IMR-90 (cell line): ENCODE results near the gene EPHB1. TPM values are rescaled to one million over a fixed set of nuclear protein-coding genes. Genes with fewer than 3 reads are reported as not detected.

Experiments
- ATAC-seq: fragments of 200-7000 bp; cut with Tn5 transposase; 2 replicates; pipeline ENCODE4 v1.9.1; 2020; ENCODE audit warnings: low read depth, mild to moderate bottlenecking, moderate library complexity
- BruUV-seq: library from RNA; stranded (reverse); fragments of 400-500 nt; replicated peaks from 2 replicates; lab custom pipeline; 2021; lab: Mats Ljungman, UMichigan
- CTCF ChIA-PET: fragments of 300-600 bp; formaldehyde crosslinking; extraction: SDS; loops from one replicate; lab custom pipeline; 2021; ENCODE audit warnings: antibody characterized with exemption; lab: Yijun Ruan, JAX
- POLR2A ChIA-PET: fragments of 300-600 bp; sonication (Branson Sonifier 250); formaldehyde crosslinking; loops from one replicate; lab custom pipeline; 2022; ENCODE audit warnings: antibody characterized with exemption; ENCODE audit not compliant: unreplicated experiment; lab: Charles Lee
- DNase-seq: peaks from one replicate; pipeline ENCODE4 v3.0.0; 2013
- H2AFZ ChIP-seq: replicated peaks from 2 replicates; pipeline ENCODE3; 2013; ENCODE audit warnings: low read length, mild to moderate bottlenecking; ENCODE audit not compliant: poor library complexity
- H2AK5ac ChIP-seq: 2 replicates; pipeline ENCODE4 v1.6.1; 2013; ENCODE audit warnings: low read depth, low read length, inconsistent platforms
- H2AK9ac ChIP-seq: replicated peaks from 2 replicates; pipeline ENCODE3; 2013; ENCODE audit warnings: mild to moderate bottlenecking, low read depth, low read length, moderate library complexity; ENCODE audit not compliant: poor library complexity
- H2BK120ac ChIP-seq: 2 replicates; pipeline ENCODE4 v1.6.1; 2013; ENCODE audit warnings: low read depth, low read length, inconsistent platforms
- H2BK15ac ChIP-seq: 3 replicates; pipeline ENCODE4 v1.6.1; 2013; ENCODE audit warnings: low read depth, low read length, inconsistent platforms
- H2BK20ac ChIP-seq: 2 replicates; pipeline ENCODE4 v1.6.1; 2013; ENCODE audit warnings: low read depth, mild to moderate bottlenecking, inconsistent platforms, low read length, moderate library complexity
- H2BK5ac ChIP-seq: 2 replicates; pipeline ENCODE4 v1.6.1; 2013; ENCODE audit warnings: mild to moderate bottlenecking, low read depth, low read length, inconsistent platforms; ENCODE audit not compliant: poor library complexity, severe bottlenecking
- H3K14ac ChIP-seq: replicated peaks from 2 replicates; pipeline ENCODE4 v1.6.1; 2013; ENCODE audit warnings: low read depth, low read length, inconsistent platforms
- H3K18ac ChIP-seq: 2 replicates; pipeline ENCODE4 v1.6.1; 2013; ENCODE audit warnings: low read depth, low read length, control low read depth
- H3K23ac ChIP-seq: 2 replicates; pipeline ENCODE4 v1.6.1; 2013; ENCODE audit warnings: low read depth, low read length, inconsistent platforms
- H3K27ac ChIP-seq: 2 replicates; pipeline ENCODE4 v1.5.1; 2013; ENCODE audit warnings: mild to moderate bottlenecking, control low read depth, low read length; ENCODE audit not compliant: insufficient read depth
- H3K27me3 ChIP-seq: 2 replicates; pipeline ENCODE4 v1.6.1; 2013; ENCODE audit warnings: low read length; ENCODE audit not compliant: control insufficient read depth, insufficient read depth
- H3K36me3 ChIP-seq: 2 replicates; pipeline ENCODE4 v1.6.1; 2013; ENCODE audit warnings: low read length, mixed read lengths; ENCODE audit not compliant: control insufficient read depth, insufficient read depth
- H3K4ac ChIP-seq: 2 replicates; pipeline ENCODE4 v1.6.1; 2013; ENCODE audit warnings: low read depth, low read length, inconsistent platforms
- H3K4me1 ChIP-seq: 2 replicates; pipeline ENCODE4 v1.6.1; 2013; ENCODE audit warnings: low read length, mixed read lengths; ENCODE audit not compliant: control insufficient read depth, insufficient read depth
- H3K4me2 ChIP-seq: 2 replicates; pipeline ENCODE4 v1.6.1; 2013; ENCODE audit warnings: low read depth, mild to moderate bottlenecking, control low read depth, low read length, moderate library complexity
- H3K4me3 ChIP-seq: 2 replicates; pipeline ENCODE4 v1.5.1; 2013; ENCODE audit warnings: low read depth, mild to moderate bottlenecking, control low read depth, low read length, moderate library complexity; ENCODE audit not compliant: insufficient read depth
- H3K56ac ChIP-seq: 2 replicates; pipeline ENCODE4 v1.6.1; 2013; ENCODE audit warnings: low read length, inconsistent platforms; ENCODE audit not compliant: insufficient read depth; ENCODE audit errors: extremely low read depth
- H3K79me1 ChIP-seq, 2 experiments: 2 replicates each; pipeline ENCODE4 v1.6.1; 2013; ENCODE audit warnings: low read length in 2 of 2, inconsistent platforms in 1 of 2, low read depth in 1 of 2
- H3K9ac ChIP-seq: 2 replicates; pipeline ENCODE4 v1.6.1; 2013; ENCODE audit warnings: low read depth, low read length, control low read depth
- H3K9me1 ChIP-seq: 2 replicates; pipeline ENCODE4 v1.6.1; 2013; ENCODE audit warnings: low read length, inconsistent platforms; ENCODE audit not compliant: insufficient read depth
- H3K9me3 ChIP-seq: 2 replicates; pipeline ENCODE4 v1.6.1; 2013; ENCODE audit warnings: low read length; ENCODE audit not compliant: control insufficient read depth, insufficient read depth
- H4K20me1 ChIP-seq: 2 replicates; pipeline ENCODE4 v1.6.1; 2013; ENCODE audit warnings: low read length, inconsistent platforms; ENCODE audit not compliant: insufficient read depth
- H4K5ac ChIP-seq: 2 replicates; pipeline ENCODE4 v1.6.1; 2013; ENCODE audit warnings: mild to moderate bottlenecking, low read depth, low read length, control low read depth
- H4K8ac ChIP-seq, 2 experiments: 2 replicates each; pipeline ENCODE4 v1.6.1; 2013; ENCODE audit warnings: low read depth in 2 of 2, low read length in 2 of 2, control low read depth in 1 of 2, inconsistent platforms in 1 of 2
- H4K91ac ChIP-seq: 2 replicates; pipeline ENCODE4 v1.6.1; 2013; ENCODE audit warnings: low read depth, low read length, inconsistent platforms; ENCODE audit not compliant: insufficient read depth
- ELK1 ChIP-seq: fragments of 150-350 bp; IDR thresholded peaks from 2 replicates; pipeline ENCODE4 v1.6.1; 2016; ENCODE audit warnings: low read depth, mild to moderate bottlenecking, low read length, moderate library complexity, borderline replicate concordance
- MXI1 ChIP-seq: IDR thresholded peaks from 2 replicates; pipeline ENCODE4 v1.6.1; 2012; ENCODE audit warnings: low read depth, mild to moderate bottlenecking, low read length, moderate library complexity, borderline replicate concordance
- SMC3 ChIP-seq: fragments of 150-350 bp; IDR thresholded peaks from 2 replicates; pipeline ENCODE4 v1.6.1; 2016; ENCODE audit warnings: low read depth, mild to moderate bottlenecking, antibody characterized with exemption, low read length, moderate library complexity
- WGBS, 2 experiments: methylation state at CpG; one replicate each; pipeline versions ENCODE4 v1.1.5 to v1.1.7; 2013; ENCODE audit warnings: missing lambda C conversion rate in 2 of 2; ENCODE audit not compliant: insufficient read length in 1 of 2; ENCODE audit errors: extremely low coverage in 2 of 2; 5-methylcytosine and 5-hydroxymethylcytosine counted together
- dilution Hi-C: fragments of 300-500 bp; cut with HindIII; formaldehyde crosslinking; loops from one replicate; pipeline ENCODE4 v1.14.3; 2018; ENCODE audit warnings: low sequenced_read_pairs; ENCODE audit not compliant: unreplicated experiment
- in situ Hi-C: fragments of 300-500 bp; cut with MboI; formaldehyde crosslinking; loops from 3 replicates; pipeline ENCODE4 v1.14.3; 2019; ENCODE audit warnings: low sequenced_read_pairs, inconsistent platforms, mixed read lengths
- intact Hi-C: fragments of 100-400 bp; cut with micrococcal nuclease; formaldehyde crosslinking; loops from 2 replicates; pipeline ENCODE4 v1.10.0; 2022
- polyA plus RNA-seq, 3 experiments: library from polyadenylated mRNA; depleted of rRNA; stranded (reverse); fragments of >200 nt; gene quantifications; 2 replicates each; pipeline ENCODE4 v1.2.3, GENCODE V29; 2012; ENCODE audit warnings: low replicate concordance in 1 of 3
- total RNA-seq: library from RNA; depleted of rRNA; stranded (reverse); fragments of >200 nt; gene quantifications from 2 replicates; pipeline ENCODE4 v1.2.3, GENCODE V29; 2012

The EPHB1 gene
- total and polyA plus RNA-seq, 2 of the 4 experiments (the other 2 are of a cell fraction) = 0.17 to 0.36 TPM

GRCh38 chr3:134985864-134986715, 191.0 kb downstream of the EPHB1 start:
- ATAC-seq = no peak
- no peaks in the 10 kb centered on the region for H3K27me3 ChIP-seq
- BruUV-seq = no TSS peak

More at GRCh38 chr3:134985864-134986715, 191.0 kb downstream of the EPHB1 start:
- H3K23ac ChIP-seq = no peak overlapping the region
- DNase-seq = no peak
- dilution Hi-C loops (no loop called here), intact Hi-C loops (no loop called here), in situ Hi-C loops (no loop called here)
- H3K4me1 ChIP-seq = no peaks in the 10 kb centered on the region
- H3K14ac ChIP-seq = no peak overlapping the region
- no peaks in the 10 kb centered on the region for H3K9me3 ChIP-seq
- H2AK9ac ChIP-seq = no peak overlapping the region
- no peak overlapping the region for H3K27ac ChIP-seq
- H3K9me1 ChIP-seq = no peaks in the 10 kb centered on the region
- H2BK120ac ChIP-seq = no peak overlapping the region
- H4K91ac ChIP-seq = no peak overlapping the region
- H2AFZ ChIP-seq = no peak overlapping the region
- no peaks in the 10 kb centered on the region for H3K79me1 ChIP-seq
- H4K8ac ChIP-seq = no peak overlapping the region
- no peak overlapping the region for H2BK20ac ChIP-seq
- H3K36me3 ChIP-seq = no peaks in the 10 kb centered on the region
- no peak overlapping the region for H3K4ac ChIP-seq
- no peak overlapping the region for H2AK5ac ChIP-seq
- POLR2A ChIA-PET = no interaction called here
- TF ChIP-seq MXI1 (no peak), ELK1 (no peak), SMC3 (no peak)
- H4K5ac ChIP-seq = no peak overlapping the region
- H3K4me2 ChIP-seq = no peak overlapping the region
- H3K56ac ChIP-seq = no peak overlapping the region
- H3K18ac ChIP-seq = no peak overlapping the region
- H3K4me3 ChIP-seq = no peak overlapping the region
- H3K9ac ChIP-seq = no peak overlapping the region
- no peak overlapping the region for H2BK5ac ChIP-seq
- no peak overlapping the region for H2BK15ac ChIP-seq
- CTCF ChIA-PET = no interaction called here
- 50% methylated on average over 2 of the region's 6 CpGs; no CpG with 5 or more reads in 1 of the 2 experiments for WGBS, 2 experiments
- no peaks in the 10 kb centered on the region for H4K20me1 ChIP-seq
